ENCODE data around the gene FSTL4. TPM values are rescaled to one million over a fixed set of nuclear protein-coding genes. Genes with fewer than 3 reads are reported as not detected.

Gene FSTL4
- total and polyA plus RNA-seq, 2 of the 4 experiments (the other 2 are of a cell fraction) = 0.18 TPM; not detected in 1

DNA sequence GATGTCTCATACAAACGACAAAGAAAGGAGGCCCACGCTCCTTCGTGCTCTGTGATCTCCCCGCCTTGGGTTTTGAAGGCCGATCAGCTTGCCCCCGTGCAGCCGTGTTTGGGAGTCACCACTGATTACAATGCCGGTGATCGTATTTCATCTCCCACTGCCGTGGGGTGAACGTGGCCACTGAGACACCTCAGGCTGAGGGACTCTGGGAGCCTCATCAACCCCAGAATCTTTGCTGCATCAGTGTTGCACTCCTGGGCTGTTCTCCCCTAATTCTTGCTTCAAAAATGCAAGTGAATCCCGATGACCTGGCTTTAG lies 366.3 kb downstream of the FSTL4 start:
- H3K14ac ChIP-seq (replicated peaks; ENCODE audit: low read depth, low read length) = peak overlapping the region; percentile 38; the same call in 1 of the 2 replicates
- BruUV-seq (replicated peaks) = no TSS peak
- TF ChIP-seq RAD21 (IDR thresholded peaks at IDR 0.05; ENCODE audit: low read length) (no peak), MAZ (IDR thresholded peaks at IDR 0.05; ENCODE audit: borderline replicate concordance, low read depth, low read length) (no peak), MAFK (IDR thresholded peaks at IDR 0.05; ENCODE audit: low read depth, low read length) (no peak), BHLHE40 (IDR thresholded peaks at IDR 0.05; ENCODE audit: low read depth, low read length) (no peak), RFX5 (IDR thresholded peaks at IDR 0.05; ENCODE audit: low read depth, low read length) (no peak), MXI1 (IDR thresholded peaks at IDR 0.05; ENCODE audit: borderline replicate concordance, low read depth, low read length) (no peak), SMC3 (IDR thresholded peaks at IDR 0.05; ENCODE audit: low read depth, low read length) (no peak), RCOR1 (IDR thresholded peaks at IDR 0.05; ENCODE audit: insufficient replicate concordance, low read length) (no peak), POLR2A (IDR thresholded peaks at IDR 0.05; ENCODE audit: low read depth, low read length) (no peak), NFE2L2 (IDR thresholded peaks at IDR 0.05; ENCODE audit: low read depth, low read length) (no peak)
- TF ChIP-seq, protein P1, sequence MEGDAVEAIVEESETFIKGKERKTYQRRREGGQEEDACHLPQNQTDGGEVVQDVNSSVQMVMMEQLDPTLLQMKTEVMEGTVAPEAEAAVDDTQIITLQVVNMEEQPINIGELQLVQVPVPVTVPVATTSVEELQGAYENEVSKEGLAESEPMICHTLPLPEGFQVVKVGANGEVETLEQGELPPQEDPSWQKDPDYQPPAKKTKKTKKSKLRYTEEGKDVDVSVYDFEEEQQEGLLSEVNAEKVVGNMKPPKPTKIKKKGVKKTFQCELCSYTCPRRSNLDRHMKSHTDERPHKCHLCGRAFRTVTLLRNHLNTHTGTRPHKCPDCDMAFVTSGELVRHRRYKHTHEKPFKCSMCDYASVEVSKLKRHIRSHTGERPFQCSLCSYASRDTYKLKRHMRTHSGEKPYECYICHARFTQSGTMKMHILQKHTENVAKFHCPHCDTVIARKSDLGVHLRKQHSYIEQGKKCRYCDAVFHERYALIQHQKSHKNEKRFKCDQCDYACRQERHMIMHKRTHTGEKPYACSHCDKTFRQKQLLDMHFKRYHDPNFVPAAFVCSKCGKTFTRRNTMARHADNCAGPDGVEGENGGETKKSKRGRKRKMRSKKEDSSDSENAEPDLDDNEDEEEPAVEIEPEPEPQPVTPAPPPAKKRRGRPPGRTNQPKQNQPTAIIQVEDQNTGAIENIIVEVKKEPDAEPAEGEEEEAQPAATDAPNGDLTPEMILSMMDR (conservative IDR thresholded peaks at IDR 0.05; ENCODE audit: low read depth, low read length) = no peak
- POLR2A ChIA-PET (ENCODE audit: unreplicated experiment) = no interaction called here
- no peak overlapping the region for H3K56ac ChIP-seq (ENCODE audit: extremely low read depth, insufficient read depth, low read length)
- no peak overlapping the region for H3K4me2 ChIP-seq (ENCODE audit: low read depth, low read length)
- H3K9ac ChIP-seq (ENCODE audit: low read depth, low read length) = no peak overlapping the region
- H2AFZ ChIP-seq (replicated peaks; ENCODE audit: low read length, poor library complexity) = peak overlapping the region; percentile 47
- DNase-seq (no peak), ATAC-seq (ENCODE audit: low read depth) (no peak)
- CTCF ChIA-PET = no interaction called here
- H4K5ac ChIP-seq (ENCODE audit: low read depth, low read length) = no peak overlapping the region; the same call in 1 of the 2 replicates
- H3K4ac ChIP-seq (ENCODE audit: low read depth, low read length) = peak overlapping the region; percentile 51
- H3K27ac ChIP-seq (ENCODE audit: insufficient read depth, low read length) = no peak overlapping the region
- peaks cover 17% of the 10 kb centered on the region; the same call in 1 of the 2 replicates for H3K9me1 ChIP-seq (ENCODE audit: insufficient read depth, low read length)
- no peak overlapping the region; the same call in 2 of the 3 replicates for H2BK15ac ChIP-seq (ENCODE audit: low read depth, low read length)
- peak overlapping the region; percentile 40; the same call in 1 of the 2 replicates for H2BK20ac ChIP-seq (ENCODE audit: low read depth, low read length)
- H4K91ac ChIP-seq (ENCODE audit: insufficient read depth, low read depth, low read length) = peak overlapping the region; percentile 20; the same call in 1 of the 2 replicates
- no peak overlapping the region for H3K4me3 ChIP-seq (ENCODE audit: insufficient read depth, low read depth, low read length)
- H3K23ac ChIP-seq (ENCODE audit: low read depth, low read length) = 0 out of 2 replicates have a peak overlapping the region, but pooled peaks have one; percentile 25
- peak overlapping the region; percentile 66 for H2AK9ac ChIP-seq (replicated peaks; ENCODE audit: low read depth, low read length, poor library complexity)
- WGBS, 2 experiments (ENCODE audit: extremely low coverage in 2 of 2, insufficient read length in 1 of 2) = 75% methylated on average over 7 of the region's 12 CpGs; no CpG with 5 or more reads in 1 of the 2 experiments
- peak overlapping the region; percentile 57 for H2BK120ac ChIP-seq (ENCODE audit: low read depth, low read length)
- H4K20me1 ChIP-seq (ENCODE audit: insufficient read depth, low read length) = no peaks in the 10 kb centered on the region
- H3K9me3 ChIP-seq (ENCODE audit: control insufficient read depth, insufficient read depth, low read length) = no peaks in the 10 kb centered on the region
- intact Hi-C loops (cut with micrococcal nuclease) = no loop called here
- H2BK5ac ChIP-seq (ENCODE audit: low read depth, low read length, poor library complexity, severe bottlenecking) = no peak overlapping the region
- H3K4me1 ChIP-seq (ENCODE audit: control insufficient read depth, insufficient read depth, low read length) = peaks cover 15% of the 10 kb centered on the region; the same call in 1 of the 2 replicates
- no peak overlapping the region for H3K18ac ChIP-seq (ENCODE audit: low read depth, low read length)
- no peaks in the 10 kb centered on the region for H3K27me3 ChIP-seq (ENCODE audit: control insufficient read depth, insufficient read depth, low read length)
- H3K79me1 ChIP-seq (ENCODE audit: low read depth in 1 of 2, low read length in 2 of 2) = no peaks in the 10 kb centered on the region
- no peak overlapping the region for H4K8ac ChIP-seq (ENCODE audit: low read depth in 2 of 2, low read length in 2 of 2)
- H3K36me3 ChIP-seq (ENCODE audit: control insufficient read depth, insufficient read depth, low read length) = no peaks in the 10 kb centered on the region
- in situ Hi-C loops (cut with MboI; ENCODE audit: low sequenced_read_pairs) = no loop called here
- dilution Hi-C loops (cut with HindIII; ENCODE audit: low sequenced_read_pairs, unreplicated experiment) = no loop called here
- H2AK5ac ChIP-seq (ENCODE audit: low read depth, low read length) = peak overlapping the region; percentile 37; the same call in 1 of the 2 replicates

All from IMR-90 (cell line).